Measurements from ENCODE around the gene HSFX1. TPM values are rescaled to one million over a fixed set of nuclear protein-coding genes. Genes with fewer than 3 reads are reported as not detected.

Gene HSFX1
- total RNA-seq, 1 donor from 2014 or later: 5.5 TPM

- H3K36me3 Mint-ChIP-seq (ENCODE audit: low read depth, unreplicated experiment): no peaks in the 10 kb centered on the region
- no peak for TF ChIP-seq CTCF (IDR thresholded peaks at IDR 0.05; ENCODE audit: unreplicated experiment)
- H3K27ac Mint-ChIP-seq (ENCODE audit: unreplicated experiment): no peak overlapping the region
- no peak overlapping the region for H3K4me3 Mint-ChIP-seq (ENCODE audit: unreplicated experiment)
- H3K27me3 Mint-ChIP-seq (ENCODE audit: unreplicated experiment): no peaks in the 10 kb centered on the region
- peaks cover 13% of the 10 kb centered on the region for H3K4me1 Mint-ChIP-seq (ENCODE audit: unreplicated experiment)
- no peak for DNase-seq (ENCODE audit: low spot score)
- H3K9me3 Mint-ChIP-seq (ENCODE audit: unreplicated experiment): no peaks in the 10 kb centered on the region
Measured at GRCh38 chrX:149799095-149799714, 25.3 kb downstream of the HSFX1 start.

- no peak overlapping the region for H3K4me3 Mint-ChIP-seq (ENCODE audit: unreplicated experiment)
- no peak overlapping the region for H3K27ac Mint-ChIP-seq (ENCODE audit: unreplicated experiment)
- no peaks in the 10 kb centered on the region for H3K36me3 Mint-ChIP-seq (ENCODE audit: low read depth, unreplicated experiment)
- no peak for DNase-seq (ENCODE audit: low spot score)
- H3K27me3 Mint-ChIP-seq (ENCODE audit: unreplicated experiment): no peaks in the 10 kb centered on the region
- no peaks in the 10 kb centered on the region for H3K9me3 Mint-ChIP-seq (ENCODE audit: unreplicated experiment)
- TF ChIP-seq CTCF (IDR thresholded peaks at IDR 0.05; ENCODE audit: unreplicated experiment): no peak
- peaks cover 13% of the 10 kb centered on the region for H3K4me1 Mint-ChIP-seq (ENCODE audit: unreplicated experiment)
Measured at GRCh38 chrX:149799938-149800337, 26.1 kb downstream of the HSFX1 start.

GRCh38 chrX:149803458-149804062 is 29.7 kb downstream of the HSFX1 start:
- Mint-ChIP-seq H3K4me3 (ENCODE audit: unreplicated experiment) (no peak overlapping the region), H3K9me3 (ENCODE audit: unreplicated experiment) (no peaks in the 10 kb centered on the region), H3K27ac (ENCODE audit: unreplicated experiment) (no peak overlapping the region), H3K36me3 (ENCODE audit: low read depth, unreplicated experiment) (no peaks in the 10 kb centered on the region), H3K4me1 (ENCODE audit: unreplicated experiment) (peaks cover 13% of the 10 kb centered on the region), H3K27me3 (ENCODE audit: unreplicated experiment) (no peaks in the 10 kb centered on the region)
- no peak for TF ChIP-seq CTCF (IDR thresholded peaks at IDR 0.05; ENCODE audit: unreplicated experiment)
- DNase-seq (ENCODE audit: low spot score): no peak

- no peak for DNase-seq (ENCODE audit: low spot score)
- no peaks in the 10 kb centered on the region for H3K9me3 Mint-ChIP-seq (ENCODE audit: unreplicated experiment)
- TF ChIP-seq CTCF (IDR thresholded peaks at IDR 0.05; ENCODE audit: unreplicated experiment): no peak
- no peak overlapping the region for H3K27ac Mint-ChIP-seq (ENCODE audit: unreplicated experiment)
- no peaks in the 10 kb centered on the region for H3K27me3 Mint-ChIP-seq (ENCODE audit: unreplicated experiment)
- H3K4me1 Mint-ChIP-seq (ENCODE audit: unreplicated experiment): peaks cover 13% of the 10 kb centered on the region
- no peaks in the 10 kb centered on the region for H3K36me3 Mint-ChIP-seq (ENCODE audit: low read depth, unreplicated experiment)
- no peak overlapping the region for H3K4me3 Mint-ChIP-seq (ENCODE audit: unreplicated experiment)
Measured at GRCh38 chrX:149804102-149804501, 30.2 kb downstream of the HSFX1 start.

- no peak for DNase-seq (ENCODE audit: low spot score)
- Mint-ChIP-seq H3K4me1 (ENCODE audit: unreplicated experiment) (no peaks in the 10 kb centered on the region), H3K9me3 (ENCODE audit: unreplicated experiment) (no peaks in the 10 kb centered on the region), H3K36me3 (ENCODE audit: low read depth, unreplicated experiment) (no peaks in the 10 kb centered on the region), H3K27me3 (ENCODE audit: unreplicated experiment) (no peaks in the 10 kb centered on the region), H3K27ac (ENCODE audit: unreplicated experiment) (no peak overlapping the region), H3K4me3 (ENCODE audit: unreplicated experiment) (no peak overlapping the region)
- TF ChIP-seq CTCF (IDR thresholded peaks at IDR 0.05; ENCODE audit: unreplicated experiment): no peak
Measured at GRCh38 chrX:149807747-149808458, 34.0 kb downstream of the HSFX1 start.

All from endothelial cell (in vitro differentiated cells).